ENCODE measurements around the gene NPC2.

NPC2 gene

DNA sequence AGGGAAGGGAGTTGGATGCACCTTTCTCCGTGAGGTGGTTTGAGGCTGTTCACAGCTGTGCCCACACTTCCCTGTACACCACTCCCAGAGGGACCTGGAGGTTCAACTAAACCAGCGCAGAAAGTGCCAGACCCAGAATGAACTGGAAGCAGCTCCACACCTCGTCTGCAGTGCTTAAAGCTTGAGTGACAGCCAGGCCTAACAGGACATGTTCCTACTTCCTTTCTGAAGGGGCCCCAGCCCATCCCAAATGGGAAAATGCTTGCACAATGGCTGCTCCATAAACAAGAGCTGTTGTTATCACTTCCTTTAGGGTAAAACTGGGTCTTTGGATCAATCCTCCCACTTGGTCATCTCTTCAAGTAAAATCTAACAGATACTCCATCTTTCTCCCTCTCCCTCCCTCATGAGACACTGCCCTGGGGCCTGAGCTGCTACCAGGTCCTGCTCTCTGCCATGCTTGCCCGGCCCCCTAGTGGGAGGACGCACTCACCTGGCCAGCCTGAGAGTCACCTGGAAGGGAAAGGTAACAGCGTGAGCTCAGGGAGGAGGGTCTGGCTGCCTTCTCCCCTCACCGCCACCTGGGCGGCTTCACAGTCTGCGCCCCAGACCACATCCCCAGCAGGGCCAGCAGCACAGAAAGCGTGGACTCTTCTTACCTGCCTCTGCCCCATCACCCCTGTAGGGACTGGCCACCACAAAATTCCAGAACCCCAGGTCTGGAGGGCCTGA, 33.9 kb upstream of the NPC2 start:
- peaks cover 35% of the 10 kb centered on the region for H3K27me3 Mint-ChIP-seq

DNA sequence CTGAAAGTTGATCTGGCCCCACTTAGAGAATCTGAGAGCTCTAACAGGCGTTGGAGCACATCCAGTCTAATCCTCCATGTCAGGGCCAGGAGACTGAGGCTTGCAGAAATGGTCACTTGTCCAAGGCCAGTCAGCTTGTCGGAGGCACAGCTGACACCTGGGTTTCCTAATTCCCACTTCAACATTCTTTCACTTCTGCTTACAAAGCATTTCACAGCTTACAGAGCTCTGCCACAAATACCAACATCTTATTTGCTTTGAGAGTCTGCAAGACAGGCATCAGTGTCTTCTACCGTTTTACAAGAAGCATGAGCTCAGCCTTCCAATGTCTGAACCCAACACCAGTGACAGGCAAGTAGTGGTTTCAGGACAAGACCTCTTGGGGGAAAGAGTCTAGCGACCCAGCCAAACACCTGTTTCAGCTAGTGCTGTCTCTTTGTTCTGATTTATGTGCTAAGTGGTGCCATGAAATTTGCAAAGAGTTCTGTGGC, 32.3 kb upstream of the NPC2 start:
- Mint-ChIP-seq H3K9me3 (no peaks in the 10 kb centered on the region), H3K27ac (no peak overlapping the region), H3K4me1 (no peaks in the 10 kb centered on the region), H3K27me3 (peaks cover 39% of the 10 kb centered on the region), H3K36me3 (no peaks in the 10 kb centered on the region), H3K4me3 (no peak overlapping the region)
- no peak for DNase-seq
- CTCF ChIA-PET, result interaction anchor here (1.4 kb wide), 1 partner anchor 13 kb away, joined by 6 read pairs; no protein-coding TSS in a partner anchor

More for the DNA sequence above, 33.9 kb upstream of the NPC2 start:
- no peak for DNase-seq
- Mint-ChIP-seq H3K36me3 (no peaks in the 10 kb centered on the region), H3K4me3 (no peak overlapping the region), H3K27ac (no peak overlapping the region), H3K9me3 (no peaks in the 10 kb centered on the region), H3K4me1 (no peaks in the 10 kb centered on the region)
- CTCF ChIA-PET, result interaction anchor here (1.0 kb wide), 1 partner anchor 9 kb away, joined by 3 read pairs; no protein-coding TSS in a partner anchor

DNA sequence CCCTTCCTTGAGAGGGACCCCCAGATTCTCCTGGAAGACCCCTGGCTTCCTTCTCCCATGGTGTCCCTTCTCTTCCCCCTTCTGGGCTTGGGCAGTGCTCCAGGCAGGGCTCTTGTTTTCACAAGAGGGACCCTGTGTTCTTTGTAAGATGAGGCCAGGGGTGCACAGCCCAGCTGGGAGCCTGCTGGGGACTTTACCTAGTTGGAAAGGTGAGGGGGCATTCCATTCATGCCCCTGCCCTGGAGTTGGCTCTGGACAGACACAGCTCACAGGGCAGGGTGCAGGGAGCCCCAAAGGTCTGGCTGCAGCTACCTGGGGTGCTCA, 31.7 kb upstream of the NPC2 start:
- Mint-ChIP-seq H3K4me3 (no peak overlapping the region), H3K4me1 (no peaks in the 10 kb centered on the region), H3K27me3 (peaks cover 42% of the 10 kb centered on the region), H3K27ac (no peak overlapping the region), H3K36me3 (no peaks in the 10 kb centered on the region), H3K9me3 (no peaks in the 10 kb centered on the region)
- CTCF ChIA-PET, result no interaction called here
- no peak for DNase-seq

DNA sequence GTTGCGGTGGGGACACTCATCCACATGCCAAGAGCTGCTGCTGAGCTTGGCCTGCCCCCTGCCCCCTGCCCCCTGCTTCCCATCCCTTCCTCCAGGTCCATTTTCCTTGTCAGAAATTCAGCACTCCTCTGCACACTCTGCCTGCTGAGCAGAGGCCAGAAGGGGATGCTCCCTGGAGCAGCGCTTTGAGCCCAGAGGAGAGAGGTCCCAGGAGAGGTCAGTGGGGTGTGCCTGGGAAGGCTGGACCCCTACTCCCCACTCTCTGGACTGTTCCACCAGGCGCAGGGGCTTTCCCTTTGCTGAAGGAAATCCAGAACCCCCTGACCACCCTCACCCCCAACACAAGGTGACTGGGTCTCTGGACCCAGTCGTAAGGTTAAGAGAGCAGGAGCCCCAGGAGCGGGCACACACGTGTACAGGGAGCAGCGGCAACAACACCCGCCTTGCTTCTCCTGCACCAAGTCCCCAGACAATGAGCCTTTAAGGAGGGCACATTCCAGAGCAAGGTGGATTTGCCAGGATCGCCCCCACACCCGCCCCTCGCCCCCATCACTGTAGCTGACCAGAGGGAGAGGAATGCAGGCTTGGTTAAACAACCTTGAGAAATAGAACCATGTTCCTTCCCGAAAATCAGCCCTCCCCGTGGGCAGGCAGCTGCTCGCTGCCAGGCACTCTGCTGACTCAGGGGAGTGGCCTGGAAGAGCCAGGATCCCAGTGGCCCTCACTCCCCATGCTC, 31.1 kb upstream of the NPC2 start:
- CTCF ChIA-PET, result no interaction called here
- Mint-ChIP-seq H3K4me1 (no peaks in the 10 kb centered on the region), H3K27ac (no peak overlapping the region), H3K9me3 (no peaks in the 10 kb centered on the region), H3K27me3 (peaks cover 44% of the 10 kb centered on the region), H3K36me3 (no peaks in the 10 kb centered on the region), H3K4me3 (no peak overlapping the region)
- DNase-seq, result no peak

DNA sequence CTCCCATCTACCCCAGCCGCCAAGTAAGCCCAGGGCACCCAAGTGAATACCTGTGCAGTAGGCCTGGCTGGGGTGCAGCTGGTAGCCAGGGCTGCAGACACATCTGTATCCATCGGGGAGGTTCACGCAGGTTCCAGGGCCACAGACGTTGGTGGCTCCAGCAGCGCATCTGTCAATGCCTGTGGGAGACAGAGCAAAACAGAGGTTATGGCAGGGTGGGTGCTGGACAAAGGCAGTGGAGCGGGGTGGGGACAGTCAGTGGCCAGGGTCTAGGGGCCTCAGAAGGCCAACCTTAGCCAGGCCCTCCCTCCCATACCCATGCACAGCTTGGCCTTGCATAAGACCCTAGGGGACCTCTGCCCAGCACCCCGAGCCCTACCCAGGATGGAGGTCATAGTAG, 29.6 kb upstream of the NPC2 start:
- Mint-ChIP-seq H3K4me3 (no peak overlapping the region), H3K4me1 (no peaks in the 10 kb centered on the region), H3K9me3 (no peaks in the 10 kb centered on the region), H3K36me3 (no peaks in the 10 kb centered on the region), H3K27me3 (peaks cover 54% of the 10 kb centered on the region), H3K27ac (no peak overlapping the region)
- no peak for DNase-seq
- CTCF ChIA-PET, result no interaction called here

DNA sequence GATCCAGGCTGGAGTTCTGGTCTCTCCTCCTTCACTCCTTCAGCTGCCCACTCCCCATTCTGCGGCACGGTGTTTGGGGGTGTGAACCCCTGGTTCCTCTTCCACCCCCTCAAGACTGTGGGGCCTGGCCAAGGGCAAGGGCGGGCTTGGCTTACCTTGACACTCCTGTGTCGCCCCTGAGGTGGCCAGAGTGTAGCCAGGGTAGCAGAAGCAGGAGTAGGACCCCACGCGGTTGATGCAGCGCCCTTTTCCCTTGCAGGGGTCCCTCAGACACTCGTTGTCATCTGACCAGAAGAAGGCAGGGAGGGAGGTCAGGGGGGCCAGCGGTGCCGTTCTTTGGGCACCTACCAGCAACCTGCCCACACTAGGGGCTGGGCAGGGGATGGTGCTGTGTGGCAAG, 28.7 kb upstream of the NPC2 start:
- Mint-ChIP-seq H3K4me3 (no peak overlapping the region), H3K36me3 (no peaks in the 10 kb centered on the region), H3K27me3 (peaks cover 57% of the 10 kb centered on the region), H3K4me1 (no peaks in the 10 kb centered on the region), H3K9me3 (no peaks in the 10 kb centered on the region), H3K27ac (no peak overlapping the region)
- DNase-seq, result no peak
- CTCF ChIA-PET, result no interaction called here

DNA sequence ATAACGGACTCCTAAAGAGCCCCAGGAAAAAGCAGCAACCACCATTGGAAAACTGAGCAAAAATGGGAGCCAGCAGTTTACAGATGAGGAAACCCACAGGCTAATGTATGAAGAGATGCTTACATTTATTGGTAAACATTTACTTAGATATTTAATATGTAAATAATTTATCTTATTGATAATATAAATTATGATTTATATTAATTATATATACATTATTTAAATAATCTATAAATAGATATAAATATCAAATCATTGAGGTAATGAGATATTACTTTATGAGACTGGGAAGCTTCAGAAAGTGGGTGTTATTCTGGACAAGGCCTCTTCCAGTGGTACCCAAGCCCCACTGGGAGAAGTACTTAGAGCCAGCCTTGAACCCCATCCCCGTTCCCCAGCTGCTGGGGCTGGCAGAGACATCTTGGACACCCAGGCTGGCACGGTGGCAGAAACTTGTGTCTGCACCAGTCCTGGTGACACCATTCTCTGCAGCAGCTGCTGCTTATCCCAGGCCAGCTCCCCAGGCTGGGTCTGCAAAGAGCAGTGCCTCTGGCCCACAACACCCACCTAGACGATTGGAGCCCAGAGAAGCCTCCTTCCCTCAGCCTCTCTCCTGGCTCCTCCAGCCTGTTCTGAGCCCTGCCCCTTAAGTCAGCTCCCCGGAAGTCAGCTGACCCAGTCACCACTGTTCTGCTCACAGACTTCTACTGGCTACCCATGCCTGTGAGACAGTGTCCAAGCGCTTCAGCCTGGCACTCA, 26.4 kb upstream of the NPC2 start:
- Mint-ChIP-seq H3K27me3 (peaks cover 54% of the 10 kb centered on the region), H3K36me3 (no peaks in the 10 kb centered on the region), H3K4me3 (no peak overlapping the region), H3K9me3 (no peaks in the 10 kb centered on the region), H3K27ac (no peak overlapping the region), H3K4me1 (peaks cover 5% of the 10 kb centered on the region)
- CTCF ChIA-PET, result no interaction called here
- DNase-seq, result no peak

DNA sequence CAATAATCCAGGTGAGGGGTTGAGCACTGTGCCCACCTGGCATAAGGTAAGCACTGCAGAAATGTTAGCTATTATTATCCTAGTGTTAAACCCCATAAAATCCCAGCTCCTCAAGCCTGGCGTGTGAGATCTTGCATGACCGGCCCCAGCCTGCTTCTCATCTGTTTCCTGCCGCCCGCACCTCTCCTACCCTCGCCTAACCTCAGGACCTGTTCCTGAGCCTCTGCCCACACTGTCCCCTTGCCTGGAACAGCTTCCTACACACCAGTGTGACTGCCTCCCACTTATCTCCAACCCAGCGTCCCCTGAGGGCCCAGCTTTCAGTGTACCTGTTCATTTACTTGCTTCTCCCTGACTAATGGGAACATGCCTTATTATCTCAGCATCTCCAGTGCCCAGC, 25.1 kb upstream of the NPC2 start:
- Mint-ChIP-seq H3K4me1 (peaks cover 12% of the 10 kb centered on the region), H3K4me3 (no peak overlapping the region), H3K36me3 (no peaks in the 10 kb centered on the region), H3K9me3 (no peaks in the 10 kb centered on the region), H3K27me3 (peaks cover 58% of the 10 kb centered on the region), H3K27ac (no peak overlapping the region)
- CTCF ChIA-PET, result interaction anchor here (1.5 kb wide), 1 partner anchor 9 kb away, joined by 3 read pairs; no protein-coding TSS in a partner anchor
- DNase-seq, result no peak

DNA sequence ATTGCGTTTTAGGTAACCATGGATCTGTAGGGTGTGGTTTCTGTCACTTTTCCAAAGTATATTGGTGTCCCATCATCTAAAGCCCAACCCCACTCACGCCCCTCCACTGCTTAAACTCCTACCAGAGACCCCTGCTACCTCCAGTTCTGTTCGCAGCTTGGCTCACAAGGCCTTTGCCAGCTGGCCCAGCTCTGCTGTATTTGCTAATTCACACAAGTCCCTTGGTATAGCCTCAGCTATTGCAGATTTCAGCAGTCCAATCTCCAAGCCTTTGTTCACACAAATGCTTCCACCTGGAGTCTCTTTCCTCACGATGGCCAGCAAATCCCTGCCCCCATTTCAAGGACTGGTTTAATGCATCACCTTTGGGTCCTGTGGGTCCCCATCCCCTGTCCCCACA, 24.6 kb upstream of the NPC2 start:
- CTCF ChIA-PET, result interaction anchor here (1.5 kb wide), 1 partner anchor 10 kb away, joined by 3 read pairs; no protein-coding TSS in a partner anchor
- Mint-ChIP-seq H3K9me3 (no peaks in the 10 kb centered on the region), H3K27me3 (peaks cover 62% of the 10 kb centered on the region), H3K4me1 (peaks cover 12% of the 10 kb centered on the region), H3K36me3 (no peaks in the 10 kb centered on the region), H3K27ac (no peak overlapping the region), H3K4me3 (no peak overlapping the region)
- DNase-seq, result no peak

GRCh38 chr14:74516451-74517160, 23.5 kb upstream of the NPC2 start:
- H3K27ac Mint-ChIP-seq, result no peak overlapping the region
- H3K36me3 Mint-ChIP-seq, result no peaks in the 10 kb centered on the region
- DNase-seq, result no peak
- CTCF ChIA-PET, result no interaction called here
- no peak overlapping the region for H3K4me3 Mint-ChIP-seq
- H3K4me1 Mint-ChIP-seq, result peaks cover 12% of the 10 kb centered on the region
- peaks cover 74% of the 10 kb centered on the region for H3K27me3 Mint-ChIP-seq
- no peaks in the 10 kb centered on the region for H3K9me3 Mint-ChIP-seq

GRCh38 chr14:74515891-74516412, 22.8 kb upstream of the NPC2 start:
- CTCF ChIA-PET, result no interaction called here
- no peak overlapping the region for H3K4me3 Mint-ChIP-seq
- H3K4me1 Mint-ChIP-seq, result peaks cover 12% of the 10 kb centered on the region
- no peaks in the 10 kb centered on the region for H3K36me3 Mint-ChIP-seq
- H3K9me3 Mint-ChIP-seq, result no peaks in the 10 kb centered on the region
- no peak for DNase-seq
- H3K27ac Mint-ChIP-seq, result no peak overlapping the region
- peaks cover 77% of the 10 kb centered on the region for H3K27me3 Mint-ChIP-seq

DNA sequence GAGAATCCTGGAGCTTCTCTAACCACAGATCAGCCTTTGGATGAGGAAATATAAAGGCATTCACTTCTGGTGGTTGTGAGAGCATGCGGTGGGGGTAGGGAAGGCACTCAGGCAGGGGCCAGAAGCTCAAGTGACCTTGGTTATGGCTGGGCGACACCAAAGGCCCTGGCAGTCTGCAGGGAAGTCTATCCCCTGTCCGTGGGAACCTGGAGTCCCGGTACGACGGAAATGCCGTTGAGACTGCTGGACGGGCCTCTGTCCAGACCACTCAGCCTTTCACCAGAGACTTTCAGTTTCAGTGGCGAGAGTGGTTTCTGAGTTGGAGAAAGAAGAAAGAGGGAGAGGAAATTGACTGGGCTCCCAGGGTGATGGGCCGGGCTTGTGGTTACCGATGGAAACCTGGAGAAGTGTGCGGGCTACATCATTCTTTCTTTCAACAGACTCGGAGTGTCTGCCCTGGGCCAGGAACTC, 21.4 kb upstream of the NPC2 start:
- no peaks in the 10 kb centered on the region for H3K9me3 Mint-ChIP-seq
- CTCF ChIA-PET, result no interaction called here
- peaks cover 12% of the 10 kb centered on the region for H3K4me1 Mint-ChIP-seq
- H3K27me3 Mint-ChIP-seq, result peaks cover 72% of the 10 kb centered on the region
- DNase-seq, result peak; percentile 43
- H3K27ac Mint-ChIP-seq, result no peak overlapping the region
- H3K36me3 Mint-ChIP-seq, result no peaks in the 10 kb centered on the region
- no peak overlapping the region for H3K4me3 Mint-ChIP-seq

- Mint-ChIP-seq H3K9me3 (no peaks in the 10 kb centered on the region), H3K4me1 (peaks cover 12% of the 10 kb centered on the region), H3K27me3 (peaks cover 69% of the 10 kb centered on the region), H3K36me3 (no peaks in the 10 kb centered on the region), H3K4me3 (no peak overlapping the region), H3K27ac (no peak overlapping the region)
- DNase-seq, result no peak
- CTCF ChIA-PET, result no interaction called here
Observed at GRCh38 chr14:74511966-74512830, 19.1 kb upstream of the NPC2 start.

All from activated naive CD4-positive, alpha-beta T cell treated with anti-CD3 and anti-CD28 coated beads, Interleukin-2, amount 10 ng/mL, durations not matched to agents 7 days and 5 days (primary cell).